Suppressor macrophage treated with lipopolysaccharide for 4 hours (primary cell): ENCODE data around the gene NR3C2.
A peak's percentile ranks its signal among the peaks of the same experiment; 100 is the strongest.

ENCODE experiments used
- DNase-seq: peaks from one replicate; pipeline ENCODE4 v3.0.0-alpha.2; 2020

NR3C2 gene

DNA sequence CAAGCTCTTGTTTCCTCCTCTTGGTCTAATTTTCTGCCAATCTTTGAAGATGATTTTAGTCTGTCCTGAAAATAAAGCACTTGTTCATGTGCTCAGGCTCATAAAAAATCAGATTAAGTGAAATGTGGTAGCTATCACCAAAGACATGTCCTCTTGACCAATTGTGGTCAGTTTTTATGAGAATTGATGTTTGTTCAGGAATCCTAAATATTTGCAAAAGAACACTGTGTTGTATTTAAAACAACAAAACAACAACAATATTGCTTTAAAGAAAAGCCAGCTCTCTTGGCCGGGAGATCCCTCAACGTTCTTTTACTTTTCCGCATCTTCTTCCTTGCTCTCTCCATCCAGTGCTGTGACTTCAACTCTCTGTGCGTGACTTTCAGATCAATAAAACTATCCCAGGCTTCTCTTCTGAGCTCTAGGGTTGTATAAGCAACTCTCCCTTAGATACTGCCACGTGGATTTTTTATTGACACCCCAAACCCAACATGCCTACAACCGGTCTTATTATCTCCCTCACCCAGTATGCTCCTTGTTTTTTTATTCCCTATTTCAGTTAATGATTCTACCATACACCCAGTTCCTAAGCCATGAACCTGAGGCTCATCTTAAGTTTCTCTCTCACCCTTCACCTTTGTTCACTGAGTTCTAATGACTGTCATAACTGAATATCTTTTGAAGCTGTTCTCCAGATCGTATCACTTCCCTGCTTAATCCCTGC lies 400.4 kb downstream of the NR3C2 start:
- no peak for DNase-seq

DNA sequence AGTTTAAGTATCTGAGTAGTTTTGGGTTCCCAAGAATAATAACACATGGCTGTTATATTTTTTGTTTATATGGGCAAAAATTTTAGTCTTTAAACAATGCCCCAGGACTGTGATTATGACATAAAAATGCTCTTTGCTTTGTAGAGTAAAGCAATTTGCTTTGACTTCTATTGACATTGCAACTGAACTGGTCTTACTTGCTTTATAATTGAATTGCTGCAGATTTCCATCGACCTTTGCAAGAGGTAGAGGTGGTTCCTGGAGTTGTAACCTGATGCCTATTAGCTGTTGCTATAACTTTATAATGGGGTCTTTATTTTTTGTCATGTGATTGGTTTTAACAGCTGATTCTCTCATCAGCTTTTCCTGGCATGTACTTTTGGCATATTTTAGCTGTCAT lies 407.4 kb downstream of the NR3C2 start:
- DNase-seq: no peak

DNA sequence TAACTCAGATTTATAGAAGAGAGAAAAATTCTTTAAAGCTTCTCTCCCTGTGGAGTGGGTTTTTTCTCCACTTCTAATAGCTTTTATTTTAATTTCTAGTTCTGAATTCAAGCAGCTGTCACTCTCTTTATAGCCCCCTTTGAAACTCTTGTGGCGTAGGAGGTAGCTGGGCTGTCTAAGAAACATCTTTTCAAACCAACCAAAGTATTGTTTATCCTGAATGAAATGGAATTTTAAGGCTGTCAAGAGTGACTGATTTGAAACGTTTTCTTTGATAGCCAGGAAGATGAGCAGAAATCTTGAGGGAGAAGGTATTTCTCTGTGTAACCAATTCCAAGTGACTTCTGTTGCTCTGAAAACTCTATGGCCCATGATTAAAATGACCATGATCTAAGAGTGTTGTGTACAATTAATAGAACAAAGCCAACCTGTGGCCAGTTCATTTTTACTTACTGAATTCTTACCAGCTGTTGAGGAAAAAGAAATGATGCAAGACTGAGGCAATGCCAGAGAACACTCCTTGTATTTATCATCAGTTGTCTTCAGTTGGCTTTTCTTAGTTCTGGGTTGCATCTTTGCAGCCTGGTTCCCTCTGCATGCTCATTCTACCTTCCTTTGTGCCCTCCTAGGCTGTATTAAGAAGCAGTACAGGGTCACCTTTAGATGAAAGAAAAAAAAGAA lies 411.9 kb downstream of the NR3C2 start:
- peak; percentile 21 for DNase-seq

DNA sequence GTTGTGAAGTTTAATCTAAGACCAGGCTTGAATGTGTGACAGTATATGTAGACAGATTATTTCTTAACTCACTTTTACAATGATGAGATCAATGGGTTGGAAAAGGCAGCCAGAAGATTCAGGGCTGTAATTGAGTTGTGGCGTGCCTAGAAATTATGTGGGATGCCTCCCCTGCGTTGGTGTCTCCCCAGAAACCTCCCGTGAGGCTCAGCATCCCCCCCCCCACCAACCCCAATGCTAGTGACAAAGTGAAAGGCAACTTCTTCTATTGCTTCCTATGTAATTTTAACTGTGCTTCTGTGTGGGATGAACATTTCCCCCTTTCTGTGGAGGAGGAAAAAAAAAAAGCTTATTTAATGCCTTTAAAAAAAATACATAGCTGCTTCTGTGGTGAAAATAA lies 412.4 kb downstream of the NR3C2 start:
- DNase-seq: no peak
